ENCODE results near the gene SREK1.
A peak's percentile ranks its signal among the peaks of the same experiment; 100 is the strongest.
"Not testable (repeated sequence)": the region's sequence is repeated elsewhere in the genome, so short reads cannot be mapped to it uniquely, and the experiment has no call there.

SREK1 gene

GRCh38 chr5:66144074-66144833 lies at the start of gene SREK1:
Gene SREK1, plus strand, starts transcription at chr5:66144300. Its CDS starts 77 bp downstream, at chr5:66144377.
- peak; percentile 74 to 92 for DNase-seq

- DNase-seq = no peak
Observed at GRCh38 chr5:66100851-66101250, 43.2 kb upstream of the SREK1 start.

- DNase-seq = no peak
Observed at GRCh38 chr5:66113160-66113559, 30.9 kb upstream of the SREK1 start.

GRCh38 chr5:66118304-66118703 lies 25.8 kb upstream of the SREK1 start:
- no peak for DNase-seq

GRCh38 chr5:66122379-66123034 lies 21.6 kb upstream of the SREK1 start:
- DNase-seq = no peak

- no peak for DNase-seq
Observed at GRCh38 chr5:66129144-66129543, 15.0 kb upstream of the SREK1 start.

- DNase-seq = no peak
Observed at GRCh38 chr5:66130493-66130892, 13.6 kb upstream of the SREK1 start.

GRCh38 chr5:66134407-66134861 lies 9.7 kb upstream of the SREK1 start:
- no peak for DNase-seq

GRCh38 chr5:66136053-66136452 lies 8.0 kb upstream of the SREK1 start:
- no peak for DNase-seq

GRCh38 chr5:66136944-66137343 lies 7.2 kb upstream of the SREK1 start:
- not testable (repeated sequence) for DNase-seq

GRCh38 chr5:66138637-66139317 lies 5.3 kb upstream of the SREK1 start:
- DNase-seq = no peak

GRCh38 chr5:66139318-66139712 lies 4.8 kb upstream of the SREK1 start:
- DNase-seq = no peak

GRCh38 chr5:66142417-66142816 lies 1.7 kb upstream of the SREK1 start:
- DNase-seq = no peak

- peak in 1 of 2 experiments; percentile 19 for DNase-seq
Observed at GRCh38 chr5:66143473-66144073, 527 bp upstream of the SREK1 start.

GRCh38 chr5:66144834-66145390 lies 812 bp downstream of the SREK1 start:
- DNase-seq = peak; percentile 60 to 78

- DNase-seq = peak in 1 of 2 experiments; percentile 0
Observed at GRCh38 chr5:66145737-66146136, 1.6 kb downstream of the SREK1 start.

GRCh38 chr5:66149950-66150349 lies 5.8 kb downstream of the SREK1 start:
- DNase-seq = no peak

GRCh38 chr5:66151030-66151429 lies 6.9 kb downstream of the SREK1 start:
- DNase-seq = no peak

GRCh38 chr5:66151491-66151890 lies 7.4 kb downstream of the SREK1 start:
- DNase-seq = no peak

- DNase-seq = no peak
Observed at GRCh38 chr5:66157046-66157445, 12.9 kb downstream of the SREK1 start.

- DNase-seq = no peak
Observed at GRCh38 chr5:66161356-66161755, 17.3 kb downstream of the SREK1 start.

GRCh38 chr5:66164044-66164790 lies 20.1 kb downstream of the SREK1 start:
- DNase-seq = no peak
